Smooth muscle cell (in vitro differentiated cells): Measurements from ENCODE around the gene SMIM38. TPM values are rescaled to one million over a fixed set of nuclear protein-coding genes. Genes with fewer than 3 reads are reported as not detected.

Source experiments
- DNase-seq: peaks from one replicate; lab custom pipeline; 2025; ENCODE audit not compliant: unreplicated experiment; lab: John Stamatoyannopoulos, UW
- H2AFZ ChIP-seq: fragments of 200-600 bp; sonication (generic); 2 replicates; pipeline ENCODE4 v1.6.0; 2016; ENCODE audit warnings: antibody characterized with exemption, low read depth, mild to moderate bottlenecking
- H3F3A ChIP-seq: fragments of 200-600 bp; sonication (generic); 2 replicates; pipeline ENCODE4 v1.6.0; 2017; ENCODE audit warnings: antibody characterized with exemption, low read depth
- H3K27ac ChIP-seq: fragments of 200-600 bp; sonication (generic); 2 replicates; pipeline ENCODE4 v1.5.1; 2016; ENCODE audit warnings: low read depth, mild to moderate bottlenecking
- H3K27me3 ChIP-seq: fragments of 200-600 bp; sonication (generic); 2 replicates; pipeline ENCODE4 v1.6.1; 2016; ENCODE audit warnings: low read depth, mild to moderate bottlenecking
- H3K36me3 ChIP-seq: fragments of 200-600 bp; sonication (generic); 2 replicates; pipeline ENCODE4 v1.5.1; 2016; ENCODE audit warnings: low read depth
- H3K4me1 ChIP-seq: fragments of 200-600 bp; sonication (generic); 2 replicates; pipeline ENCODE4 v1.5.1; 2016; ENCODE audit warnings: low read depth
- H3K4me2 ChIP-seq: fragments of 200-600 bp; sonication (generic); 2 replicates; pipeline ENCODE4 v1.6.0; 2016; ENCODE audit warnings: mild to moderate bottlenecking
- H3K4me3 ChIP-seq: fragments of 200-600 bp; sonication (generic); 2 replicates; pipeline ENCODE4 v1.5.1; 2016; ENCODE audit warnings: mild to moderate bottlenecking
- H3K79me2 ChIP-seq: fragments of 200-600 bp; sonication (generic); 2 replicates; pipeline ENCODE4 v1.6.0; 2016; ENCODE audit warnings: low read depth, mild to moderate bottlenecking
- H3K9ac ChIP-seq: fragments of 200-600 bp; sonication (generic); 2 replicates; pipeline ENCODE4 v1.6.0; 2016; ENCODE audit warnings: low read depth
- H3K9me3 ChIP-seq: fragments of 200-600 bp; sonication (generic); replicated peaks from 2 replicates; pipeline ENCODE4 v1.5.1; 2016; ENCODE audit warnings: low read depth
- H4K20me1 ChIP-seq: fragments of 200-600 bp; sonication (generic); 2 replicates; pipeline ENCODE4 v1.6.0; 2016; ENCODE audit warnings: low read depth
- CTCF ChIP-seq: fragments of 200-600 bp; sonication (generic); IDR thresholded peaks from 2 replicates; pipeline ENCODE4 v1.5.1; 2017; ENCODE audit warnings: borderline replicate concordance, mild to moderate bottlenecking, antibody characterized with exemption; ENCODE audit not compliant: insufficient read depth, poor library complexity, severe bottlenecking
- WGBS: methylation state at CpG from one replicate; pipeline ENCODE4 v1.1.7; 2016; ENCODE audit warnings: low lambda C conversion rate; 5-methylcytosine and 5-hydroxymethylcytosine counted together
- polyA plus RNA-seq: library from polyadenylated mRNA; unstranded; fragments of >200 nt; fragmentation: Nextera tagmentation; extraction: Ambion mirVana; gene quantifications from 2 replicates; pipeline ENCODE4 v1.2.1, GENCODE V29; 2016
- total RNA-seq: library from RNA; depleted of rRNA; stranded (reverse); fragments of >200 nt; gene quantifications from 2 replicates; pipeline ENCODE4 v1.2.3, GENCODE V29; 2014

SMIM38 gene
- total and polyA plus RNA-seq, 2 experiments from 2014 or later = 0.27 TPM; not detected in 1

GRCh38 chr11:69199583-69200315, 44.0 kb downstream of the SMIM38 start:
- Histone ChIP-seq H4K20me1 (no peaks in the 10 kb centered on the region), H3K27ac (no peak overlapping the region), H3K4me2 (no peak overlapping the region), H3K9ac (no peak overlapping the region), H3K36me3 (no peaks in the 10 kb centered on the region), H3K79me2 (no peaks in the 10 kb centered on the region), H3F3A (no peaks in the 10 kb centered on the region), H2AFZ (no peak overlapping the region), H3K27me3 (no peaks in the 10 kb centered on the region), H3K9me3 (no peaks in the 10 kb centered on the region), H3K4me3 (no peak overlapping the region), H3K4me1 (peaks cover 12% of the 10 kb centered on the region)
- no peak for DNase-seq
- TF ChIP-seq CTCF = no peak
- whole genome bisulfite sequencing = 88% methylated on average over 10 of the region's 10 CpGs

- H3K27ac ChIP-seq = no peak overlapping the region
- H3K9me3 ChIP-seq = no peaks in the 10 kb centered on the region
- no peaks in the 10 kb centered on the region for H4K20me1 ChIP-seq
- 87% methylated on average over 32 of the region's 32 CpGs for WGBS
- no peak overlapping the region for H3K9ac ChIP-seq
- H3K27me3 ChIP-seq = no peaks in the 10 kb centered on the region
- no peaks in the 10 kb centered on the region for H3F3A ChIP-seq
- H3K36me3 ChIP-seq = no peaks in the 10 kb centered on the region
- no peak overlapping the region for H3K4me2 ChIP-seq
- TF ChIP-seq CTCF = no peak
- DNase-seq = no peak
- H3K79me2 ChIP-seq = no peaks in the 10 kb centered on the region
- no peak overlapping the region for H2AFZ ChIP-seq
- peaks cover 12% of the 10 kb centered on the region for H3K4me1 ChIP-seq
- no peak overlapping the region for H3K4me3 ChIP-seq
Measured at GRCh38 chr11:69200331-69201065, 44.8 kb downstream of the SMIM38 start.

GRCh38 chr11:69201066-69201365, 45.3 kb downstream of the SMIM38 start:
- Histone ChIP-seq H3F3A (no peaks in the 10 kb centered on the region), H4K20me1 (no peaks in the 10 kb centered on the region), H2AFZ (no peak overlapping the region), H3K27me3 (no peaks in the 10 kb centered on the region), H3K4me2 (no peak overlapping the region), H3K79me2 (no peaks in the 10 kb centered on the region), H3K9ac (no peak overlapping the region), H3K4me1 (peaks cover 12% of the 10 kb centered on the region), H3K4me3 (no peak overlapping the region), H3K27ac (no peak overlapping the region), H3K9me3 (no peaks in the 10 kb centered on the region), H3K36me3 (no peaks in the 10 kb centered on the region)
- no peak for DNase-seq
- whole genome bisulfite sequencing = 93% methylated on average over 4 of the region's 4 CpGs
- no peak for TF ChIP-seq CTCF
